Stimulated activated CD4-positive, alpha-beta T cell treated with anti-CD3 and anti-CD28 coated beads, Interleukin-12 subunit alpha, Interleukin-12 subunit beta, amount 100 ng/mL, for 4 hours (primary cell): ENCODE data around the gene OR4E1.
"Not testable (repeated sequence)": the region's sequence is repeated elsewhere in the genome, so short reads cannot be mapped to it uniquely, and the experiment has no call there.

Experiments
- DNase-seq: peaks from one replicate; pipeline ENCODE4 v3.0.0-alpha.2; 2020

The OR4E1 gene

GRCh38 chr14:21652209-21652808, 21.3 kb downstream of the OR4E1 start:
- no peak for DNase-seq

DNA sequence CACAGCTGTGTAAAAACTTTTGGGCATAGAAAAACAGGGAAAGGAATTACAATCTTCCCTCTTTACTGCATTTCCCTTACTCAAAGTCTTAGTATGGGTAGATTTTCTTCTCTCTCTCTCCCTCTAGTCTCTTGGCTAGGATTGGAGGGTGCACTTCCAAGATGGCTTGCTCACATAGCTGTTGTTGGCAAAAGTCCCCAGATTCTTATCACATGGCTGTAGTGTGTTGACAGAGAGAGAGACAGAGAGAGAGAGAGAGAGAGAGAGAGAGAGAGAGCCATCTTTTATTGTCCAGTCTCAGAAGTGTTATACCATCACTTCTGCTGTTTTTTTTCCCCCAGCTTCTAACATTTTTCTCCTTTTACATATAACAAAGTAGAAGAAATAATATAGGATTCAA, 26.2 kb downstream of the OR4E1 start:
- DNase-seq, result no peak

- DNase-seq, result no peak
These were observed 30.2 kb downstream of the OR4E1 start for GRCh38 chr14:21643407-21643806.

- no peak for DNase-seq
These were observed 30.9 kb downstream of the OR4E1 start for GRCh38 chr14:21642683-21643082.

DNA sequence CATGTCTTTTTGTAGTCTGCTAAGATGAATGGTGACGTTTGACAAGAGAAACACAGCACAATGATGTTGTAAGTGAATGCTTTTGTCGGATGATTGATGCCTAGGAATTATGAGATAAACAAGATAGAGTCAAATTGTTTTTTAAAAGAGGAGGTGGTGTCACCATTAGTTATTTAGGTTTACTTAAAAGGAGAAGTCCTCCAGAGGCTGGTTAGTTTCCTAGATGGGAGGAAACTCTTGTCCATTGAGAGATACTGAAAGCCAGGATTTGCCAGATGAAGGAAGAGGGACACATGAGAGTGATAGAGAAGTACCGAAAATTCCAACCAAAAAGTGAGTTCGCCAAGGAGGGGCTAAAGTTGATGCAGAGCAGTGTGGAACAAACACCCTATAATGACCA, 38.8 kb downstream of the OR4E1 start, which contains the start of gene OR10G2:
TSS of gene OR10G2 (minus strand) at position 101 of the 400 bp plus-strand sequence. CDS start at position 3, 98 bp downstream.
- no peak for DNase-seq

DNA sequence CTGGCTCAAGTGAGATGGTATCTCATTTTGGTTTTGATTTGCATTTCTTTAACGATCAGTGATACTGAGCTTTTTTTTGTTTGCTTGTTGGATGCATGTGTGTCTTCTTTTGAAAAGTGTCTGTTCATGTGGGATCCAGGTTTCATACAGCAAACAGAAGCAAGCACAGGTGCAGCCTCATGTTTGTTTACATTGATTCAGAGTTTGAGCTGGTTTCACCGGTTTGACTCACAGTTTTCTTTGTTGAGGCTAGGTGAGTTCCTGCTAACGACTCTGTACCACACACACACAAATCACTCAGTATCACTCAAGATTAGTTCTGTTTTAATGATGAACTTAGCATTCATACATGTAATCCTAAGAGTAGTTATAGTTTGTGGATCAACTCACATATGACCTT, 42.5 kb downstream of the OR4E1 start:
- DNase-seq, result no peak

DNA sequence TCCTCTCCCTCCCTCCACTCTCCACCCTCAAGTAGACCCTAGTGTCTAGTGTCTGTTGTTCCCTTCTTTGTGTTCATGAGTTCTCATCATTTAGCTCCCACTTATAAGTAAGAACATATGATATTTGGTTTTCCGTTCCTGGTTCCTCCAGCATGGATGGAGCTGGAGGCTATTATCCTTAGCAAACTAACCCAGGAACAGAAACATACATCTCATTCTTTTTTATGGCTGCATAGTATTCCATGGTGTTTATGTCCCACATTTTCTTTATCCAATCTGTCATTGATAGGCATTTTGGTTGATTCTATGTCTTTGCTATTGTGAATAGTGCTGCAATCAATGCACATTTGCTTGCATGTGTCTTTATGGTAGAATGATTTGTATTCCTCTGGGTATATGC, 43.1 kb downstream of the OR4E1 start:
- not testable (repeated sequence) for DNase-seq

- no peak for DNase-seq
These were observed 47.0 kb downstream of the OR4E1 start for GRCh38 chr14:21626491-21627230.
